Mesendoderm (in vitro differentiated cells): ENCODE results near the gene SNX3. TPM values are rescaled to one million over a fixed set of nuclear protein-coding genes. Genes with fewer than 3 reads are reported as not detected.
"Not testable (repeated sequence)": the region's sequence is repeated elsewhere in the genome, so short reads cannot be mapped to it uniquely, and the experiment has no call there.

Source experiments
- DNase-seq: peaks from one replicate; pipeline ENCODE4 v3.0.0; 2013
- H2AK5ac ChIP-seq: 2 replicates; pipeline ENCODE4 v1.6.1; 2013; ENCODE audit warnings: low read length, inconsistent platforms
- H2BK120ac ChIP-seq: 2 replicates; pipeline ENCODE4 v1.6.1; 2013; ENCODE audit warnings: low read depth, mild to moderate bottlenecking, low read length, moderate library complexity, mixed read lengths
- H2BK15ac ChIP-seq: replicated peaks from 2 replicates; pipeline ENCODE4 v1.6.1; 2013; ENCODE audit warnings: low read depth, mild to moderate bottlenecking, moderate library complexity
- H2BK5ac ChIP-seq: 2 replicates; pipeline ENCODE4 v1.6.1; 2013; ENCODE audit warnings: low read length, inconsistent platforms
- H3K18ac ChIP-seq: 2 replicates; pipeline ENCODE4 v1.6.1; 2013; ENCODE audit warnings: mild to moderate bottlenecking, low read length, mixed read lengths
- H3K23ac ChIP-seq: one replicate; pipeline ENCODE4 v1.6.1; 2013; ENCODE audit warnings: low read length
- H3K27ac ChIP-seq: 2 replicates; pipeline ENCODE4 v1.5.1; 2013; ENCODE audit warnings: low read depth, mild to moderate bottlenecking, inconsistent platforms, low read length, moderate library complexity
- H3K27me3 ChIP-seq: 2 replicates; pipeline ENCODE4 v1.6.1; 2013; ENCODE audit warnings: low read length, control low read depth, mild to moderate bottlenecking, inconsistent platforms; ENCODE audit not compliant: insufficient read depth, poor library complexity
- H3K36me3 ChIP-seq: 2 replicates; pipeline ENCODE4 v1.6.1; 2013; ENCODE audit warnings: low read length, inconsistent platforms; ENCODE audit not compliant: control insufficient read depth, insufficient read depth
- H3K4ac ChIP-seq: one replicate; pipeline ENCODE4 v1.6.1; 2013; ENCODE audit warnings: low read depth, mild to moderate bottlenecking, low read length, moderate library complexity
- H3K4me1 ChIP-seq: 2 replicates; pipeline ENCODE4 v1.6.1; 2013; ENCODE audit warnings: low read depth, low read length, inconsistent platforms; ENCODE audit not compliant: control insufficient read depth
- H3K4me2 ChIP-seq: 2 replicates; pipeline ENCODE4 v1.6.1; 2013; ENCODE audit warnings: low read length
- H3K4me3 ChIP-seq: 2 replicates; pipeline ENCODE4 v1.5.1; 2013; ENCODE audit warnings: mild to moderate bottlenecking, low read length
- H3K56ac ChIP-seq: one replicate; pipeline ENCODE4 v1.6.1; 2013; ENCODE audit warnings: low read length
- H3K79me1 ChIP-seq: 2 replicates; pipeline ENCODE4 v1.6.1; 2013; ENCODE audit warnings: low read length, inconsistent platforms
- H3K79me2 ChIP-seq: 2 replicates; pipeline ENCODE4 v1.6.1; 2013; ENCODE audit warnings: mild to moderate bottlenecking, low read length; ENCODE audit not compliant: control insufficient read depth, insufficient read depth
- H3K9ac ChIP-seq: 2 replicates; pipeline ENCODE4 v1.6.1; 2013; ENCODE audit warnings: low read length, inconsistent platforms
- H4K5ac ChIP-seq: one replicate; pipeline ENCODE4 v1.6.1; 2013; ENCODE audit warnings: low read length
- H4K8ac ChIP-seq: one replicate; pipeline ENCODE4 v1.6.1; 2013; ENCODE audit warnings: low read depth, mild to moderate bottlenecking, control low read depth, low read length, moderate library complexity
- WGBS: extraction: QIAGEN DNeasy Blood & Tissue Kit; methylation state at CpG from one replicate; pipeline ENCODE4 v1.1.7; 2013; ENCODE audit warnings: low lambda C conversion rate, missing lambda C conversion rate; ENCODE audit not compliant: insufficient coverage; ENCODE audit errors: extremely low coverage; 5-methylcytosine and 5-hydroxymethylcytosine counted together
- polyA plus RNA-seq, 2 experiments: library from polyadenylated mRNA; stranded (reverse); fragments of 200-250 nt; gene quantifications; one replicate each; pipeline ENCODE4 v1.2.3, GENCODE V29; 2013

The SNX3 gene
- 109 TPM for polyA plus RNA-seq (2013, experiment 1 of 2)
- 109 TPM for polyA plus RNA-seq (2013, experiment 2 of 2)

GRCh38 chr6:108260809-108261569 lies at the start of gene SNX3:
Gene SNX3 (minus strand): TSS chr6:108261040. CDS start chr6:108260921, 119 bp downstream.
- Histone ChIP-seq H3K9ac (peak within 1 kb of the TSS; percentile 84), H3K4ac (no peak within 1 kb of the TSS), H4K5ac (peak within 1 kb of the TSS; percentile 78), H3K4me1 (no peaks in the 10 kb centered on the region), H3K23ac (peak within 1 kb of the TSS; percentile 16), H3K27ac (peak within 1 kb of the TSS; percentile 49), H3K18ac (peak within 1 kb of the TSS; percentile 63), H2BK120ac (no peak within 1 kb of the TSS), H3K4me3 (peak within 1 kb of the TSS; percentile 79), H3K27me3 (no peaks in the 10 kb centered on the region), H4K8ac (no peak within 1 kb of the TSS), H2BK5ac (peak within 1 kb of the TSS; percentile 44), H3K4me2 (peak within 1 kb of the TSS; percentile 88), H3K36me3 (no peaks in the 10 kb centered on the region), H3K79me1 (peaks cover 2% of the 10 kb centered on the region), H2BK15ac (no peak within 1 kb of the TSS), H3K79me2 (peaks cover 2% of the 10 kb centered on the region), H3K56ac (peak within 1 kb of the TSS; percentile 88), H2AK5ac (no peak within 1 kb of the TSS)
- DNase-seq, result peak; percentile 98
- WGBS, result no CpG with 5 or more reads among the region's 83 CpGs

- Histone ChIP-seq H4K5ac (no peak overlapping the region), H3K23ac (no peak overlapping the region), H4K8ac (no peak overlapping the region), H3K27ac (no peak overlapping the region), H3K4ac (no peak overlapping the region), H3K9ac (no peak overlapping the region), H3K4me3 (no peak overlapping the region), H2BK120ac (no peak overlapping the region), H3K18ac (no peak overlapping the region), H3K79me2 (no peaks in the 10 kb centered on the region), H3K4me2 (no peak overlapping the region), H3K56ac (no peak overlapping the region), H3K79me1 (no peaks in the 10 kb centered on the region), H2BK5ac (no peak overlapping the region), H2BK15ac (no peak overlapping the region), H3K27me3 (no peaks in the 10 kb centered on the region), H3K4me1 (no peaks in the 10 kb centered on the region), H2AK5ac (no peak overlapping the region), H3K36me3 (no peaks in the 10 kb centered on the region)
- WGBS, result no CpG with 5 or more reads among the region's 5 CpGs
- no peak for DNase-seq
These were observed 49.0 kb upstream of the SNX3 start for GRCh38 chr6:108309844-108310243.

GRCh38 chr6:108308641-108309040 lies 47.8 kb upstream of the SNX3 start:
- not testable (repeated sequence) for H2BK15ac ChIP-seq, H3K27me3 ChIP-seq, H2BK5ac ChIP-seq, H4K5ac ChIP-seq, H3K79me1 ChIP-seq, DNase-seq, H3K4me3 ChIP-seq, H3K56ac ChIP-seq, H3K9ac ChIP-seq, H3K79me2 ChIP-seq, H2BK120ac ChIP-seq, H2AK5ac ChIP-seq, H3K23ac ChIP-seq, H3K18ac ChIP-seq, H3K4me2 ChIP-seq, H3K4ac ChIP-seq, H3K4me1 ChIP-seq, H4K8ac ChIP-seq, H3K36me3 ChIP-seq, H3K27ac ChIP-seq
- WGBS, result no CpG with 5 or more reads among the region's 4 CpGs

DNA sequence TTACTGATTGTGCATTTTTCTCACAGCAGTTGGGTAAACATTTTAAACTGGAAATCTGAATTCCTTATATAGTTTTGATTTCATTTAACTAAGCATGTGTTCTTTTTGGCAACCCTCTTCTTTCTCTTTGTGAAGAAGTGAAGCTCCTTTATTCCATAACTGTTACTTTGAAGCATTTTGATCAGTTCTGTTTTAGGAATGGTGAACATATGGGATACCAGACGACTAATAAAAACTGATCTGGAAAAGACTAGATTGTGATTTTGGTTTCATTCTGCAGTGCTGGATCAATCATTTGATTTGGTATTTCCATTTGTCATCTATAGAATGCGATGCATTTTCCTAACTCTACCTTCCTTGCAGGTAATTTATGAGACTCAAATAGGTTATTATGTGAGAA lies 43.8 kb upstream of the SNX3 start:
- no peaks in the 10 kb centered on the region for H3K79me2 ChIP-seq
- no peaks in the 10 kb centered on the region for H3K27me3 ChIP-seq
- H3K79me1 ChIP-seq, result no peaks in the 10 kb centered on the region
- DNase-seq, result no peak
- H3K4ac ChIP-seq, result no peak overlapping the region
- no peak overlapping the region for H2BK15ac ChIP-seq
- no peak overlapping the region for H3K56ac ChIP-seq
- H3K18ac ChIP-seq, result no peak overlapping the region
- no peak overlapping the region for H3K4me2 ChIP-seq
- no CpG with 5 or more reads among the region's 2 CpGs for WGBS
- H4K5ac ChIP-seq, result no peak overlapping the region
- no peak overlapping the region for H4K8ac ChIP-seq
- no peak overlapping the region for H3K9ac ChIP-seq
- no peak overlapping the region for H2AK5ac ChIP-seq
- H3K4me3 ChIP-seq, result no peak overlapping the region
- H3K4me1 ChIP-seq, result no peaks in the 10 kb centered on the region
- H3K36me3 ChIP-seq, result no peaks in the 10 kb centered on the region
- no peak overlapping the region for H3K23ac ChIP-seq
- H2BK120ac ChIP-seq, result no peak overlapping the region
- H2BK5ac ChIP-seq, result no peak overlapping the region
- no peak overlapping the region for H3K27ac ChIP-seq

DNA sequence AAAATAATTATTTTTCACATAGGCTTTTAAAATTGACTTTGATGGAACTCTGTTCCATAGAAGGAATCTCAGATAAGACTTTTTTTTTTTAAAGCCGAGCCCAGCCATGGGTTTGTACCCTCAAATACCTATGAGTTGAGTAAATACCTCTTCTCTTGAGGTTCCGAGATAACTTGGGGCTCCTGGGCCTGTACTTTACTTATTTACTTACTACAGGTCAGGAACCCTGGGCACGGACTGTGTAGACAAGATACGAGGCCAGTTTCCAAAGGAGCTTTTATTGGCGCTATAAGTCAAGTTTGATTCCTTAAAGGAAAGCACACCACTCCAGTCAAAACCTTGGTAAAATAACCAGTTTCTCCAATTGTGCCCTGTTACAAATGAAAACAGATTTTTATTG lies 41.5 kb upstream of the SNX3 start:
- H3K27me3 ChIP-seq, result no peaks in the 10 kb centered on the region
- H3K27ac ChIP-seq, result no peak overlapping the region
- H2BK5ac ChIP-seq, result no peak overlapping the region
- no peak overlapping the region for H2AK5ac ChIP-seq
- no peak overlapping the region for H3K4me3 ChIP-seq
- H2BK120ac ChIP-seq, result no peak overlapping the region
- no peaks in the 10 kb centered on the region for H3K4me1 ChIP-seq
- no peak overlapping the region for H3K56ac ChIP-seq
- H2BK15ac ChIP-seq, result no peak overlapping the region
- H3K36me3 ChIP-seq, result no peaks in the 10 kb centered on the region
- H3K4me2 ChIP-seq, result no peak overlapping the region
- no peaks in the 10 kb centered on the region for H3K79me1 ChIP-seq
- no CpG with 5 or more reads among the region's 5 CpGs for WGBS
- no peak for DNase-seq
- H4K5ac ChIP-seq, result no peak overlapping the region
- H3K79me2 ChIP-seq, result no peaks in the 10 kb centered on the region
- no peak overlapping the region for H3K9ac ChIP-seq
- no peak overlapping the region for H3K4ac ChIP-seq
- H4K8ac ChIP-seq, result no peak overlapping the region
- no peak overlapping the region for H3K18ac ChIP-seq
- no peak overlapping the region for H3K23ac ChIP-seq

- no peak overlapping the region for H4K8ac ChIP-seq
- peak overlapping the region; percentile 91 for H3K56ac ChIP-seq
- H2AK5ac ChIP-seq, result no peak overlapping the region
- WGBS, result no CpG with 5 or more reads among the region's 7 CpGs
- H2BK5ac ChIP-seq, result no peak overlapping the region
- H2BK15ac ChIP-seq, result no peak overlapping the region
- no peaks in the 10 kb centered on the region for H3K27me3 ChIP-seq
- H3K79me2 ChIP-seq, result no peaks in the 10 kb centered on the region
- H4K5ac ChIP-seq, result no peak overlapping the region
- H3K9ac ChIP-seq, result peak overlapping the region; percentile 76
- H3K4ac ChIP-seq, result no peak overlapping the region
- H3K4me3 ChIP-seq, result peak overlapping the region; percentile 70
- no peak for DNase-seq
- peak overlapping the region; percentile 49 for H3K4me2 ChIP-seq
- no peaks in the 10 kb centered on the region for H3K36me3 ChIP-seq
- no peaks in the 10 kb centered on the region for H3K79me1 ChIP-seq
- H2BK120ac ChIP-seq, result no peak overlapping the region
- H3K27ac ChIP-seq, result no peak overlapping the region
- no peaks in the 10 kb centered on the region for H3K4me1 ChIP-seq
- H3K23ac ChIP-seq, result no peak overlapping the region
- peak overlapping the region; percentile 8 for H3K18ac ChIP-seq
These were observed 34.8 kb upstream of the SNX3 start for GRCh38 chr6:108295676-108296075.
